Stimulated activated naive CD4-positive, alpha-beta T cell treated with Interleukin-2 at 50 U/mL for 16 hours (primary cell): Measurements from ENCODE around the gene TPRA1.

Source experiments
- DNase-seq: peaks from one replicate; lab custom pipeline; 2025; lab: John Stamatoyannopoulos, UW

TPRA1 gene

GRCh38 chr3:127590593-127591465 lies at the start of gene TPRA1:
Gene TPRA1, minus strand, starts transcription at chr3:127590733. Its CDS starts 10,587 bp downstream, at chr3:127580146.
- peak; percentile 81 for DNase-seq

DNA sequence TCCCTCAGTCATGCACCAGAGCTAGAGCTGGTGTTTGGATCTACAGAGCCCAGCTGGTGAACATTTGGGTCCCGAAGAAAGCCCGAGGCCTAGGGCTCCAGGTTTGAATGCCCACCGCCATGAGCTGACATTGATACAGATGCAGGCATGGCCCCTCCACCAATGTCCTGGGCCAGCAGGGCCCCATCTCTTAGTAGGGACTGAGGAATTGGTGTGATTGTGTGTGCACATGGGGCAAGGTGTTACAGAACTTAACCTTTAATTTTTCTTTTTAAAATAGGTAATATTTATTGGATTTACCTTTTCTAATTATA lies 49.5 kb upstream of the TPRA1 start:
- DNase-seq: no peak

DNA sequence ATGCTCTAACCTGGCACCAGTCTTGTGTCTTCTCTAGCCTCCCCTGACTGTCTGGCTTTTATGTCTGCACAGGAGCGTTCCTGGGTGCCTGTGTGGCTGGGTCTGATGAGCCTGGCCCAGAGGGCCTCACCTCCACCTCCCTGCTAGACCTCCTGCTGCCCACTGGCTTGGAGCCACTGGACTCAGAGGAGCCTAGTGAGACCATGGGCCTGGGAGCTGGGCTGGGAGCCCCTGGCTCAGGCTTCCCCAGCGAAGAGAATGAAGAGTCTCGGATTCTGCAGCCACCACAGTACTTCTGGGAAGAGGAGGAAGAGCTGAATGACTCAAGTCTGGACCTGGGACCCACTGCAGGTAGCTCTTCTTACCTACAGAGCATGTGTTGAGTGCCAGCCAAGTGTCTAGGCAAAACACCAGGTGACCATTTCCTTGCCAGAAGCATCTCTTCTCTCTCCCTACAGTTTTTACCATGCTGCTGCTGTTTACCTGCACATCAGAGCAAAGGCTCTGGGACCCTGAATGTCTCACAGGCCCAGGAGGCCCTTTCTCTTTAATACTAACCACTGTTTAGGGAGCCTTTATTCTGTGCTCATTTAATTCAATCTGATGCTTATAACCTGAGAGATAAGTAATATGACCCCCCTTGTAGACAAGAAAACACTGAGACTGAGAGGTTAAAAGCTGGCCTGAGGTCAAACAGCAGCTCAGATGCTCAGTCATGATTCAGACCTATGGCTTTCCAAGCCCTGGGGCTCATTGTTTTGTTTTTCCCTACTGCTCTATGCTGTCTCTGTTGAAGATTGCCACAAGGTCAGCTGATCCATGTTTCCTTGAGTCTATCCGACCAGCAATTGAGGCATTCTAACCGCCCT lies 48.9 kb upstream of the TPRA1 start:
- DNase-seq: no peak

DNA sequence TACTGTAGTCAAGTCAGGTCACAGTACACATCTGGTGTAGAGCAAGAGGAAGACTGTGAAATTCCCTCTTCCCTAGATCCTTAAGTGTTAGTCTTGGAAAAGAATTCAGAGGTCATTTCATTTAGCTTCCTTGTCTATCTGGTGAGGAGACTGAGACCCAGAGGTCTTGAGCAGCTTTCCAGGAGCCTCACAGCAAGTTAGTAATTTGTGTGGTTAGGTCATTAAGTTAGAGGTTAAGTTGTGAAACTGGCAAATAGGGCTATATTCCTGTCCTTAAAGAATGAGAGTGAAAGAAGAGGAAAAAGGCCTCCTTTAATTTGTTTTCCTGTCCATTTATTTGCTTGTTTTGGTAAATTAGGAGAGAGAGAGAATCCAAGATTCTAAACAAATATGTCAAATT lies 47.4 kb upstream of the TPRA1 start:
- no peak for DNase-seq

DNA sequence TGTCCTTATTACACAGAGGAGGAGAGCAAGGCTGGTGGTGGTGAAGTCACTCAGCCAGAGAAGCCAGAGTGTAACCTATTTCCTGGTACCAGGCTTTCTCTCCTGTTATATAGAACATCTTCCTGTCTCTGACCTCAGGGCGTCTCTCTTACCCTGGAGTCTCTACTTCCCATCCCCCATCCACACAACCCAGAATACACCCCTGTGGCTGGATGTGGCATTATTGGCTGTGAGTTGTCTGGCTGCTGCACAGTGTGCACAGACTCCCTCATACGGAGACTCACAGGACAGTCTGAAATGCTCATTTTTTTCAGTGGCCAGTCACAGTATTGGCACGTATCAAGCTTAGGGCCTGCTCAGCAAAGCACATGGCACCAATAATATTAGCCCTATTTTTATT lies 47.0 kb upstream of the TPRA1 start:
- no peak for DNase-seq

- DNase-seq: no peak
These were observed 44.1 kb upstream of the TPRA1 start for GRCh38 chr3:127634653-127635052.

GRCh38 chr3:127632035-127632820 lies 41.7 kb upstream of the TPRA1 start:
- DNase-seq: no peak

DNA sequence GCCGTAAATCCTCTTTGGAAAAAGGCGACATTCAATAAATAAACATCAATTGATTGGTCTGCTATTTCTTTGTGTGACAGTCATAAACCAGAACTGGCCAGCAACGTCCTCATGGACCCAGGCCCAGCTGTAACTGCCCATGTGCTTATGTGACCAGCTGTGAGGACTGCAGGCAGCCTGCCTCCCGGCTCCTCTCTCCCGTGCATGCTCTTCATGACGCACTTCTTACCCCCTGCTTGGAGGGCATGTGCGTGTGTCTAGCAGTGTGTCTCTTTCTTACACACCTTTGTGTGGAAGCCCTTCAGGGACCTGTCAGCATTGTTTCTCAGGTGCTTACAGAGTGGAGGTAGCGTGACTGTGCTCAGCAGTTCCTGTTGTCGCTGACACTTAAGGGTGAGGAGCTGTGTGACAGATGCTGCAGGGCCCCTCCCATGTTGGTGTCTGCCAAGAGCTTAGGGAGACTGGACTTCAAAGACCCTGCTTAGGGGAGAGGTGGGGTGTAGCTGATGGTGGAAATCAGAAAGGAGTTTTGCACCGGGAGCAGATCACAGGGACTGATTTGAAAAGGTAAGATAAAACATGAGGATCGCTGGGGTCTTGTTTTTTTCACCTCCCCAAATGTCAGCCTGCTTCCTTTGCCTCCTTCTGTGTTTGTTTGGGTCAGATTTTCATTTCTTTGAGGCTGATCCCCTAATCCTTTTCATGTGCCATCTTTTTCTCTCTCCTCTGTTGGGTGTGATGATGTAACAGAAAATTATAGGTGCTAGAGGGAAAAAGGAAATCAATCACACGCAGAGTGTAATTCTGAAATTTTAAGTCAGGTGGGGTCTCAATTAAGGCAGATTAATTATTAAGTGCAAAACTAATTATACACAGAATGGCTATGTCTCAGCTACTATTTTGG lies 40.5 kb upstream of the TPRA1 start:
- no peak for DNase-seq

DNA sequence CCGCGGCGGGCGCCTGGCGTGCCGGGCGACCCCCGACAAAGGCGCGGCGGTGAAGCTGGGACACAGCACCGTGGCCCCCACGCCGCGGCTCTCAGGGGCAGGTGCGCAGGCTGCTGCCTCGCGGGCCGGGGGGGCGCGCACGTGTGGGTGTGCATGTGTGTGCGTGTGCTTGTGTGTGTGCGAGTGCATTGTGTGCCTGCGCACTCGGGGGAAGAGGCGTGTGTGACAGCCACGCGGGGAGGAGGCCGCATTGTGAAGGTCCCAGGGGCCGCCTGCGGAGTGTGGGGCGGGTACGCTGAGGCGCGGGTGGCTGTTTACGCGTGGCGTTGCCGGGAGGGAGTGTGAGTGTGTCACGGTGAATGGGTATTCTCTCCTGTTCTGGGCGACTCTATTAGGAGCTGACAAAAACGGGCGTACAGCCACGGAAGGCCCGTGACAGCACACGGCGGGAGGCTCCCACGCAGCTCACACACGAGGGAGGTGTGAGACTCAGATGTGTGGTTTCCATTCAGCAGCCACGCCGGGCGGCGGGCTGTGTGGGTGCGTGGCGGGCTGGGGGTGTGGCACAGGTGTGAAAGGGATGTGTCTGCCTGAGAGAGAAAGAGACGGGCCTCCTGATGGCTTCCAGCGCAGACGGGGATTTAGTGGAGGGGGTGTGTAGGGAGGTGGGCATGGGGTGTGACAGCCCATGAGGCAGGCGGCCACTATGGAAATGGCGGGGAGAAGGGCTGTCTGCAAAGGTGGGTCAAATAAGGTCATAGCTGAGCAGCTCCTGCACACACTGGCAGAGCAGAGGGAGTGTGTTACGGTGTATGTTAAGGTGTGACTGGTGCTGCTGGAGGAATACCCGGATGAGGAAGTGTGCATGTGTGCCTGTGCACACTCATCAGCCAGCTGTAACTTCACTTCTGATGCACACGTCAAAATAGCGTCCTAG lies 39.2 kb upstream of the TPRA1 start:
- peak; percentile 57 for DNase-seq

- DNase-seq: peak; percentile 3
These were observed 38.4 kb upstream of the TPRA1 start, which contains the start of gene PODXL2 for GRCh38 chr3:127628788-127629466. Gene PODXL2, plus strand, starts transcription at chr3:127629185. Its CDS starts 35 bp downstream, at chr3:127629220.

- DNase-seq: no peak
These were observed 37.9 kb upstream of the TPRA1 start for GRCh38 chr3:127628426-127628787.

- no peak for DNase-seq
These were observed 35.3 kb upstream of the TPRA1 start for GRCh38 chr3:127625821-127626220.

DNA sequence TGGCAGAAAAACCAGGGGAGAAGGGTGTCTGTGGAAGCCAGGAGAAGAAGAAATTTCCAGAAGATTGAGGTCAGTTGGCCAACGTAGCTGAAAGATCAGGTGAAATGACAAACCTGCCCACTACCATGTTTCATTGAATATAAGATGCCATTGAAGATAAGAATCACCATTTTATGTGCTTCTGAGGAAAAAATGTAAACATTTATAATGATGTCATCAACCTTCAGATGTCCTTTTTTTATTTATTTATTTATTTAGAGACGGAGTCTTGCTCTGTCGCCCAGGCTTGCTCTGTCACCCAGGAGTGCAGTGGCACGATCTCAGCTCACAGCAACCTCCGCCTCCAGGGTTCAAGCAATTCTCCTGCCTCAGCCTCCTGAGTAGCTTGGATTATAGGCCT lies 33.5 kb upstream of the TPRA1 start:
- DNase-seq: no peak

- DNase-seq: no peak
These were observed 32.4 kb upstream of the TPRA1 start for GRCh38 chr3:127622772-127623576.

DNA sequence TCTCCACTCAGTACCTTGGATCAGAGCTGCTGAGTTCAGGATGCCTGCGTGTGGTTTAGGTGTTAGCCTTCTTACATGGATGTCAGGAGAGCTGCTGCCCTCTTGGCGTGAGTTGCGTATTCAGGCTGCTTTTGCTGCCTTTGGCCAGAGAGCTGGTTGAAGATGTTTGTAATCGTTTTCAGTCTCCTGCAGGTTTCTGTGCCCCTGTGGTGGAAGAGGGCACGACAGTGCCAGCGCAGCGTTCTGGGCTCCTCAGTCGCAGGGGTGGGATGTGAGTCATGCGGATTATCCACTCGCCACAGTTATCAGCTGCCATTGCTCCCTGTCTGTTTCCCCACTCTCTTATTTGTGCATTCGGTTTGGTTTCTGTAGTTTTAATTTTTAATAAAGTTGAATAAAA lies 31.5 kb upstream of the TPRA1 start:
- no peak for DNase-seq

- DNase-seq: no peak
These were observed 30.3 kb upstream of the TPRA1 start for GRCh38 chr3:127620637-127621375.

- no peak for DNase-seq
These were observed 28.4 kb upstream of the TPRA1 start for GRCh38 chr3:127618891-127619290.
